HG03432 (cell line): Measurements from ENCODE around the gene SIVA1.

ENCODE experiments used
- ATAC-seq: cut with Tn5 transposase; IDR thresholded peaks from one replicate; pipeline ENCODE4 v1.9.1; 2021; ENCODE audit warnings: mild to moderate bottlenecking, moderate library complexity; ENCODE audit not compliant: unreplicated experiment

The SIVA1 gene

DNA sequence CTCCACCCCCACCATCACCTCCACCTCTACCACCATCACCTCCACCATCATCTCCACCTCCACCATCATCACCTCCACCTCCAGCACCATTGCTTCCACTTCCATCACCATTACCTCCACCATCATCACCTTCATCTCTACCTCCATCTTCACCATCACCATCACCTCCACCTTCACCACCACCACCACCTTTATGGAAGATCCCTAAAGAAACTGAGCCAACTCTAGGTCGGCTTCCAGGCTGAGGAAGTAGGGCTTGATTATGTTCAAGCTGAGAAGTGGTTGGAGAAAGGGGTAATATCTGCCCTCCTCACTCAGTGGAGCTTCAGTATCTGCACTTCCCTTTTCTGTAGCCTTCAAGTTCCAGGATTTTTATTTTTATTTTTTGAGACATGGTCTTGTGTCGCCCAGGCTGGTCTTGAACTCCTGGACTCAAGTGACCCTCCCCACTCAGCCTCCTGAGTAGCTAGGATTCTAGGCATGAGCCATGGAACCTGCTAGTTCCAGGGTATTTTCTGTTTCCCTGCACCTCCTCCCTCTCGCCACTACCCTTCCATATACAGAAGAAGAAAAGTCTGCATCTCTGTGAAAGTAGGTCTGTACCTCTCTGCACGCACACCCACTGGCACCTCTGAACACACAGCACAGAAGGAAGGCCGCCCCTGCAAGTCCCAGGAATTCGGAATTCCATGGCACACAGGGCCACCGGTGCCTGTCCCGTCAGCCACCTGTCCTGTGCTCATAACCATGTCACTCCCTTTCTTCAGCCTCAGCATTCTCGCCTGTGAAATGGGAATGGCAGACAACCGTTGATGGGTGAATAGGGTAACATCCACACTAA is 53.9 kb downstream of the SIVA1 start:
- no peak for ATAC-seq

- ATAC-seq: no peak
Measured at GRCh38 chr14:104808456-104808855, 55.5 kb downstream of the SIVA1 start.
